Naive thymus-derived CD8-positive, alpha-beta T cell (primary cell): ENCODE measurements around the gene ICE2. TPM values are rescaled to one million over a fixed set of nuclear protein-coding genes. Genes with fewer than 3 reads are reported as not detected.
A peak's percentile ranks its signal among the peaks of the same experiment; 100 is the strongest.

Experiments
- ATAC-seq, 2 donors: fragments of 150-1000 bp; cut with Tn5 transposase in 1 of 2; sonication (Bioruptor Pico), chemical (Tn5 transposase) in 1 of 2; 1 replicate in 1 of 2; 2 replicates in 1 of 2; pipeline ENCODE4 v1.10.0; 2021; ENCODE audit warnings: mild to moderate bottlenecking in 2 of 2, moderate library complexity in 2 of 2
- POLR2A ChIA-PET: fragments of 350-600 bp; sonication (Branson Sonifier 250); formaldehyde crosslinking; loops from one replicate; lab custom pipeline; 2021; ENCODE audit warnings: antibody characterized with exemption; lab: Charles Lee
- DNase-seq, 10 donors: peaks; one replicate each; pipeline versions ENCODE4 v3.0.0 to v3.0.0-alpha.2; 2020 to 2022
- H3K27ac Mint-ChIP-seq, 10 donors: one replicate each; pipeline ENCODE4 v1.8.0; 2020 to 2022; ENCODE audit warnings: mild to moderate bottlenecking in 10 of 10, mixed read lengths in 10 of 10, moderate library complexity in 4 of 10, inconsistent platforms in 1 of 10
- H3K27me3 Mint-ChIP-seq, 5 donors: one replicate each; pipeline ENCODE4 v1.8.0; 2021 to 2022; ENCODE audit warnings: mixed read lengths in 5 of 5
- H3K36me3 Mint-ChIP-seq, 3 donors: one replicate each; pipeline ENCODE4 v1.8.0; 2020 to 2022; ENCODE audit warnings: mixed read lengths in 3 of 3, mild to moderate bottlenecking in 2 of 3, inconsistent platforms in 1 of 3
- H3K4me1 Mint-ChIP-seq, 4 donors: one replicate each; pipeline ENCODE4 v1.8.0; 2021 to 2022; ENCODE audit warnings: mixed read lengths in 4 of 4
- H3K4me3 Mint-ChIP-seq, 10 donors: one replicate each; pipeline ENCODE4 v1.8.0; 2020 to 2022; ENCODE audit warnings: mild to moderate bottlenecking in 10 of 10, mixed read lengths in 10 of 10, moderate library complexity in 6 of 10, inconsistent platforms in 1 of 10
- H3K9me3 Mint-ChIP-seq, 9 donors: one replicate each; pipeline ENCODE4 v1.8.0; 2020 to 2022; ENCODE audit warnings: mixed read lengths in 9 of 9, mild to moderate bottlenecking in 3 of 9, inconsistent platforms in 1 of 9, moderate library complexity in 1 of 9
- polyA plus RNA-seq, 3 donors: library from polyadenylated mRNA; unstranded; fragments of 300-500 nt; fragmentation: Illumina TruSeq; gene quantifications; one replicate each; pipeline ENCODE4 v1.2.3, GENCODE V29; 2021
- total RNA-seq, 8 experiments: library from RNA in 2 of 8; stranded (reverse) in 2 of 8; gene quantifications; one replicate each; pipeline ENCODE4 v1.2.3 and lab custom pipeline; 2021 to 2026

The ICE2 gene
- total and polyA plus RNA-seq, 5 experiments from 2014 or later: 64.2 to 71.4 (median 69.2) TPM

DNA sequence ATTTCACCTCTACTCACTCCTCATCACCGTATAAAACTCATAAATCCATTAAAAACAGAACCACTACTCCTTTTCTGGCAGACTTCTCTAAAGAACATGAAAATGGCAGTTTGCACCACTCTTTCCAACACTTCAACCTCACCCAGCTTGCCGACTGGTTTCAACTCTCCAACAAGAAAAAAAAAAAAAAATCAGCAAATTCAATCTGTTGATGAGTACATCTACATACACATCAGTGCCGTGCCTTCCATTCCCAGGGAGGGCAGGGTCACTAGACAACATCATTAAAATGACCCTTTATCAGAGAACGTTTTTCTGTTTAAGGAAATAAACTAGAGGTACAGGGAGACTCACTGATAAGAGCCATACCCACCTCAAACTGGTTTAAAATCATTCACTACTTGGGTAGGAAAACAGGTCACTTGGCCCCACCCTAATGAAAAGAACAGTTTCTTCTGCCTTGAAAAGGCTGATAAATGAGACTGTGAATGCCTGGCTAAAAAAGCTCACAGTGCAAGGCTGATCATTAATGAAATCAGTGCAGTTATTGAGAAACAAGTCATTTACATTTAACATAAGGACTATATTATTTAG, 87.1 kb downstream of the ICE2 start:
- Mint-ChIP-seq H3K4me1 (peaks cover 6 to 84% (median 18%) of the 10 kb centered on the region in 4 donors), H3K36me3 (peaks cover 0 to 5% (median 0%) of the 10 kb centered on the region in 3 donors)
- POLR2A ChIA-PET: no interaction called here

DNA sequence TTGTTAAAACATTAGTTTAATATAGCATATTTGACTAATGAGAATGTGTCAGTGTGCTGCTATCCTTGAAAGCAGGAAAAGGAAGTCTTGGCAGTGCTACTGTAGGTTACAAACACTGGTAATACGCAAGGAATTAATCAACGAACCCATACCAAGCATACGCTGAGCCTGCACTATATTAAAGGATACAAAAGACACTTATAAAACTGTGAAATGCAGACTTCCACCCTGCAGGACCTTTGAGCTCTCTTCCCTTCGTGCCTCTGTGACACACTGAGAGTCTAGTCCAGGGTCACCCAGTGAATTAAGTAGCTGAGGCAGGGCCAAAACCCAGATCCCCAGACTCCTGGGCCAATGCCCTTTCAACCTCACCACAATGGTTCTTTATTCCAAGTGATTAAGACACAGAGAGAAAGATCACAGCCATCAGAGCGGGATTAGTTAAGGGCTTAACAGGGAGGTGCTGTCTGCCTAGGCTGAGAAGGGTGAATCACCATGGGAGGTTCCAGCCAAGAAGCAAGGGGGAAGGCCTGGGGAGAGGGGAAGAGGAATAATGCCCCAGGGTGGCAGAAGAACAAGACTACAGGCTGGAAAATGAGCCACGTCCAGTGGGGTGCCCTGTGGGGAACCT, 88.0 kb downstream of the ICE2 start:
- no peaks in the 10 kb centered on the region for H3K9me3 Mint-ChIP-seq
- peak overlapping the region in 2 of 10 donors; percentile 7 to 45 for H3K27ac Mint-ChIP-seq
- H3K27me3 Mint-ChIP-seq: peaks cover 0 to 16% (median 0%) of the 10 kb centered on the region in 5 donors
- H3K4me3 Mint-ChIP-seq: no peak overlapping the region
- DNase-seq: no peak
- H3K4me1 Mint-ChIP-seq: peaks cover 6 to 75% (median 13%) of the 10 kb centered on the region in 4 donors
- POLR2A ChIA-PET: no interaction called here
- H3K36me3 Mint-ChIP-seq: peaks cover 0 to 5% (median 0%) of the 10 kb centered on the region in 3 donors
- no peak for ATAC-seq

More for the DNA sequence above, 87.1 kb downstream of the ICE2 start:
- Mint-ChIP-seq H3K9me3 (no peaks in the 10 kb centered on the region), H3K27ac (no peak overlapping the region), H3K4me3 (no peak overlapping the region), H3K27me3 (peaks cover 0 to 16% (median 0%) of the 10 kb centered on the region in 5 donors)
- DNase-seq (no peak), ATAC-seq (no peak)

DNA sequence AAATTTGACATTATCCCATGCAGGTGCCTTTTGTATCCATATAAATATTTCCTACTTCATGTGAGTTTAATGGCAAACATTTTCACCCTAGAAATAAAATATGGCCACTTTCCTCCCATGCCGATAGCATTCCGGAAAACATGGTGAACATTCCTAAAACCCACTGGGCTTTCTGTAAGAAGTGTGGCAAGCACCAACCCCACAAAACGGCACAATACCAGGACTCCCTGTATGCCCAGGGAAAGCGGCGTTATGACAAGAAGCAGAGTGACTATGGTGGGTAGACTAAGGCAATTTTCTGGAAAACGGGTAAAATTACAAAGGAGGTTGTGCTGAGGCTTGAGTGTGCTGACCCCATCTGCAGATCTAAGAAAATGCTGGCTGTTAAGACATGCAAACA, 88.7 kb downstream of the ICE2 start:
- Mint-ChIP-seq H3K4me3 (no peak overlapping the region), H3K4me1 (peaks cover 6 to 68% (median 13%) of the 10 kb centered on the region in 4 donors), H3K27me3 (peaks cover 0 to 16% (median 0%) of the 10 kb centered on the region in 5 donors), H3K36me3 (peaks cover 0 to 5% (median 0%) of the 10 kb centered on the region in 3 donors), H3K9me3 (no peaks in the 10 kb centered on the region), H3K27ac (no peak overlapping the region)
- DNase-seq (no peak), ATAC-seq (no peak)
- POLR2A ChIA-PET: interaction anchor here (0.5 kb wide), 1 partner anchor 8 kb away, joined by 3 read pairs; no protein-coding TSS in a partner anchor

DNA sequence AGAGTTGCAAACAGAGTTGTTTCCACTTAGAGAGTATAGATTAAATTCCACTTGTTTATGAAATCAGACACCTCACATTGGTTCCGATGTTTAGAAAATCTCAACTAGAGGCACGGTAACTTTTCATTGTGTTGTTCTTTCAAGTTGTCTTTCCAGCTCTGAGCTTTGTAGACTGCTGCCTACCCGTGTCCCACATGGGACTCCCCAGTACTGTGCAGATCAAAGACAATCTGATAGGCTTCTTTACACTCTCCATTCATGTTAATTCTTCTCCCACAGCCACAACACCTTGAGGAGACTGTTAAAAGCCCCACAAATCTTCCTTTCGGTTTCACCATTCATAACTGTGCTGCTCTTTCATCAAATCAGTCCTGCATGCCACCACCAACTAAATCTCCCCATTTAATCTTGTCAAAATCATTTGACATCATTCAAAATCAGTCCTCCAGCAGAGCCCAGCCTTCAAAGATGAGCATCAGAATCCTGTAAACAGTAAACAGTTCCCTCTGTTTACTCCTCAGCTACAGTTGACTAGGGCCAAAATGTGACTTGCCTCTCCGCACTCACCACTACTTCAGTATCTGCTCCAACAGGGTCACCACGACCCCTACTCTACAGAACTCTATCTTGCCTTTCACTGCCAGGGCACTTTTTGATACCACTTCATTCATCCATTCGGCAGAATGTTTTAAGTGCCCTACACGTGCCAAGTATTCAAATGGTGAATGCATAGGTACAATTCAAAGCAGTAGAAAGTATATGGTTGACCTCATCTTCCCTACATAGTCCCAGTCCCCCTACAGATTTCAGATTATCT, 89.5 kb downstream of the ICE2 start:
- DNase-seq (peak in 3 of 10 donors; percentile 9 to 22 (median 15)), ATAC-seq (peak; percentile 75 to 98)
- peaks cover 0 to 16% (median 0%) of the 10 kb centered on the region in 5 donors for H3K27me3 Mint-ChIP-seq
- peaks cover 6 to 60% (median 13%) of the 10 kb centered on the region in 4 donors for H3K4me1 Mint-ChIP-seq
- peak overlapping the region in 6 of 10 donors; percentile 0 to 20 (median 11) for H3K27ac Mint-ChIP-seq
- H3K9me3 Mint-ChIP-seq: no peaks in the 10 kb centered on the region
- POLR2A ChIA-PET: interaction anchor here (0.5 kb wide), 1 partner anchor 9 kb away, joined by 3 read pairs; no protein-coding TSS in a partner anchor
- peak overlapping the region in 9 of 10 donors; percentile 7 to 67 (median 44) for H3K4me3 Mint-ChIP-seq
- H3K36me3 Mint-ChIP-seq: peaks cover 0 to 5% (median 0%) of the 10 kb centered on the region in 3 donors

DNA sequence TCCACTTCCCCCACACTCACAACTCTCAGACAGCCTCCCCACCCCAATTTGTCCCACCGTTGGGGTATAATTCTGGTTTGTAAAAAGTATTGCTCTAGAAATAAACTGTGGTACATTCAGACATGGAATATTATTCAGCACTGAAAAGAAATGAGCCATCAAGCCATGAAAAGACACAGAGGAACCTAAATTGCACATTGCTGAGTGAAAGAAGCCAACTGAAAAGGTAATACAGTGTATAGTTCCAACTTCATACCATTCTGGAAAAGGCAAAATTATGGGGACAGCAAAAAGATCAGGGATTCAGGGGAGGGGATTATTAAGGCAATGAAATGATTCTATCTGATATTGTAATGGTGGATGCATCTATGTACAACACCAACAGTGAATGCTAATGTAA, 91.6 kb downstream of the ICE2 start:
- H3K27me3 Mint-ChIP-seq: peaks cover 0 to 15% (median 0%) of the 10 kb centered on the region in 5 donors
- H3K9me3 Mint-ChIP-seq: no peaks in the 10 kb centered on the region
- peak overlapping the region in 1 of 10 donors; percentile 52 for H3K27ac Mint-ChIP-seq
- no peak for DNase-seq
- H3K36me3 Mint-ChIP-seq: peaks cover 0 to 10% (median 0%) of the 10 kb centered on the region in 3 donors
- no peak overlapping the region for H3K4me3 Mint-ChIP-seq
- POLR2A ChIA-PET: no interaction called here
- peaks cover 4 to 48% (median 13%) of the 10 kb centered on the region in 4 donors for H3K4me1 Mint-ChIP-seq
- ATAC-seq: no peak

DNA sequence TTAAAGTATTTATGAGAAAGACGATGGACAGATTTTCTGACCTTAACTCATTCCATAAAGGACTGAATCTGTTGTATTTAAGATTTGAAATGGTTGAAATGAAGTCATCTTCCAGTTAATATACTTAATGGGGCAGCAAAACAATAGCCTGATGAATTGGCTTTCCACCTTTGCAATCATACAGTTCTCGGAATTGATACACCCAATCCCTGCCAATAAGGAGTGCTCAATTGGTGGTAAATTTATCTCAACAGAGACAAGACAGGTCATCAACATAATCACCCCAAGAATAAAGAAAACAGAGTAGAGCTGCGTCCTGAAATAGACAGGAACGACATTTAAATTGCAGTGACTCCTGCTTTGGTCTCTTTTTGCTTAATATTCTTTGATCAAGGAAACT, 92.3 kb downstream of the ICE2 start:
- no peak for ATAC-seq
- Mint-ChIP-seq H3K4me1 (peaks cover 4 to 44% (median 13%) of the 10 kb centered on the region in 4 donors), H3K27me3 (peaks cover 0 to 15% (median 0%) of the 10 kb centered on the region in 5 donors), H3K27ac (no peak overlapping the region), H3K4me3 (no peak overlapping the region), H3K9me3 (no peaks in the 10 kb centered on the region), H3K36me3 (peaks cover 0 to 10% (median 0%) of the 10 kb centered on the region in 3 donors)
- DNase-seq: no peak
- POLR2A ChIA-PET: no interaction called here

DNA sequence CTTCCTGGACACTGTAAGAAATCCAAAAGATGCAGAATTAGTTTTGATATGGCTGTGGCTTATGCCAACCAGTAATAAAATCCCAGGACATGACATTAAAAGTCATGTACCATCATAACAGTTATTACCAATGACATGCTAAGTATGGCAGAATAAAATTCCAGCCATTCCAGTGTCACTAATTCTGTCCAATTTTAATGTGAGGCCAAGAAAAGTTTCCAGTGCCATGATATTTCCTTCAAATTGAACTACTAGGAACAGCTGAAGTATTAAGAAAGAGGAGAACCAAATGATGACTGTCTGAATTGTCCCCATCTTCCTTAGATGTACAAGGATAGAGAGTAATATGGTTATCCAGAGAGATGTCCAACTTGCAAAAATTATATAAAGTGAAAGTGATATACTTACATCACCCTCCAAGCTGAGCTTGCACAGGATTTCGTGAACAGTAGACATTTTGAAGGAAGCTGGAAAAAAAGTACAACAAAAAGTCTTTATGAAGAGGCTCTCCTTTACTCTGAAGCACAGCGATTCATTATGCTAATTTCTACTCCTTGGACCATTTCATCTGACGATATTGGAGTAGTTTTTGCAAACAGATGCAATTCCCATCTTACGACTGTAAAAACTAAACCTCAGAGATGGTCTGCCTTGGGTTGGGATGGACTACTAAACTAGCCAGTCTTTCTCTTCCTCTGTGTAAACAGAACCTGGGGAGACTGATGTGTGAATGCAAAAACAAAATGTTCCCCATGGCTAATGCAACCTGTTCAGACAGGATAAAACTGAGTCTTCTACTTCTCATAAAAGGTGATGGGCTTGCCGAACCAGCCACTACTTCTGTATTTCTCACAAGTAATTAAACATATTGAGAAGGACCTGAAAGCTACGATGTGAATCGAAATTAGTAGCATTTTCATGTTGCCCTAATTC, 93.1 kb downstream of the ICE2 start:
- Mint-ChIP-seq H3K27me3 (peaks cover 0 to 15% (median 0%) of the 10 kb centered on the region in 5 donors), H3K9me3 (no peaks in the 10 kb centered on the region), H3K27ac (no peak overlapping the region), H3K4me1 (peaks cover 4 to 36% (median 13%) of the 10 kb centered on the region in 4 donors), H3K4me3 (no peak overlapping the region), H3K36me3 (peaks cover 0 to 10% (median 0%) of the 10 kb centered on the region in 3 donors)
- DNase-seq (no peak), ATAC-seq (no peak)
- POLR2A ChIA-PET: no interaction called here

DNA sequence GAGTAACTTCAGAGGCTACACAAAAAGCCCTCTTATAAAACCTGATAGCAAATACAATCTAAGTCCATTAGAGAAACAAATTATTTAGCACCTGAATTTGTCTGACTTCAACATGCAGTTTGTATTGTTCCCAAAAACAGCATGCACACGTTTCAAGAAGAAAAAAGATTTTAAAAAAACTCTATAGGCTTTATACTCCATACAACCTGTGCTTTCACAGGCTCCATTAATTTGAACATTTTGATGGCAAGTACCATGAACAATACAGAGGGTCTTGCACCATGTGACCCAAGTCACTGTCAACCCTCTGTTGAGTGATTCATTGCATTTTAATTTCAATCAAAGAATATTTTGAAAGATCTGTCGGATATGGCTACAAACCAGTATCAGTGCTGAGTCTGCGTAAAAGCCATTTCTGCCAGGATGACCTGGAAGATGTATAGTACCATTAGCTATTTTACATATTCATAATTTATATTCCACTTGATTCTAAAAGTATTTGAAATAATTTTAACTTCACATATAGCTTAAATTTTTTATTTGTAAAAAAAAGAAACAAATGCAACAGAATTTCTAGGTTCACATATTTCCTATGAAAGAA, 94.3 kb downstream of the ICE2 start:
- no peak overlapping the region for H3K27ac Mint-ChIP-seq
- POLR2A ChIA-PET: no interaction called here
- peaks cover 4 to 24% (median 10%) of the 10 kb centered on the region in 4 donors for H3K4me1 Mint-ChIP-seq
- H3K9me3 Mint-ChIP-seq: no peaks in the 10 kb centered on the region
- peaks cover 0 to 14% (median 0%) of the 10 kb centered on the region in 5 donors for H3K27me3 Mint-ChIP-seq
- DNase-seq: no peak
- H3K36me3 Mint-ChIP-seq: peaks cover 0 to 10% (median 0%) of the 10 kb centered on the region in 3 donors
- ATAC-seq: no peak
- no peak overlapping the region for H3K4me3 Mint-ChIP-seq

DNA sequence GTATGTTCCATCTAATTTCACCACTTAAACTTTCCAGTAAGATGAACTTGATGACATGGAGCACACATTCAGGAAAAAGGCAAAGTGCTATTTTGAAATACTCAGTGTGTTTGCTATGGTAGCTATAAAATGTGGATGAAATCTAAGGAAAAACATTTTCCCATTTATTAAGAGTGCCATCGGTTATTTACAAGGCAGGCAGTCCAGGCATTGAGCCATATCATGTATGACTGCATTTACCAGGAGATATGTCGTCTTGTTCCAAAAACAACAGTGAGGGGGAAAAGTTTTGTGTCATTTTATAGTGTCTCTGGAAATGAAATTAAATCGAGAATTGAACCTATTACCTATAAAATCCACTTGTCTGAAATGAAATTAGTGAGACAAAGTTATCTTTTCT, 94.9 kb downstream of the ICE2 start:
- peaks cover 0 to 10% (median 0%) of the 10 kb centered on the region in 3 donors for H3K36me3 Mint-ChIP-seq
- POLR2A ChIA-PET: no interaction called here
- H3K4me3 Mint-ChIP-seq: no peak overlapping the region
- H3K27ac Mint-ChIP-seq: no peak overlapping the region
- ATAC-seq: no peak
- peaks cover 0 to 10% (median 0%) of the 10 kb centered on the region in 5 donors for H3K27me3 Mint-ChIP-seq
- no peaks in the 10 kb centered on the region for H3K9me3 Mint-ChIP-seq
- H3K4me1 Mint-ChIP-seq: peaks cover 0 to 19% (median 5%) of the 10 kb centered on the region in 4 donors
- DNase-seq: no peak

DNA sequence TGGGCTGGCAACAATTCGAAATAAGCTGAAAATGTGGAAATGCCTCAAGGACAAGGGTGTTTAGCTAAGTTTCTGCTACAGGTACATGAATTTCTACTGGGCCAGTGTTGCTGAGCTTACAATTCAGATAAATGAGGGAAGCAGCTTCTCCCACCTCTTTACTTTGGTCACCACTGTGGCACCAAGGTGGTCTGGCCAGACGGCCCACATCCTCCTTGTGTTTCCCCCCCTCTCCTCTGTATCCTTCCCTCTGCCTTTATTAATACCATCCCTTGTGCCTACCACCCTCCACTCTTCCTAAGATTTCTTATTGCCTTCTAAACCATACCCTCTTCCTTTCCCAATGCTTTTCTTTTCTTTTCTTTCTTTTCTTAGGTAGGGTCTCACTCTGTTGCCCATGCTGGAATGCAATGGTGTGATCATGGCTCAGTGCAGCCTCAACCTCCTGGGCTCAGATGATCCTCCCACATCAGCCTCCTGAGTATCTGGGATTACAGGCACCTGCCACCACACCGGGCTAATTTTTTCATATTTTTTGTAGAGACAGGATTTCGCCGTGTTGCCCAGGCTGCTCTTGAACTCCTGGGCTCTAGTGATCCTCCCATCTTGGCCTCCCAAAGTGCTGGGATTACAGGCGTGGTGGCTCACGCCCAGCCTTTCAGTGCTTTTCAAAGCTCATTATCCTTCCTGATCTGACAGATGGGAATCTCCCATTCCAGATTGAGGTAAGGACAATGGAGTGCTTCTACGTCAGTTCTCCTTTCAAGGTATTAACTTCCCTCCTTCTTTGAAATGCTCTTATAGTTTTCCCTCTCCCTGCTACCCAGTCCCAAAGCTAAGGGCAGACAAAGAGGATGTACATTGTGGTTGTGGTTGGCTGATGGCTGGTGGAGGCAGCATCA, 95.9 kb downstream of the ICE2 start:
- H3K9me3 Mint-ChIP-seq: no peaks in the 10 kb centered on the region
- H3K27ac Mint-ChIP-seq: peak overlapping the region in 1 of 10 donors; percentile 6
- no peak overlapping the region for H3K4me3 Mint-ChIP-seq
- peaks cover 0 to 10% (median 0%) of the 10 kb centered on the region in 5 donors for H3K27me3 Mint-ChIP-seq
- H3K4me1 Mint-ChIP-seq: peaks cover 0 to 12% (median 2%) of the 10 kb centered on the region in 4 donors
- ATAC-seq: no peak
- peaks cover 0 to 10% (median 0%) of the 10 kb centered on the region in 3 donors for H3K36me3 Mint-ChIP-seq
- POLR2A ChIA-PET: no interaction called here
- DNase-seq: no peak
